Stimulated activated CD4-positive, alpha-beta T cell treated with anti-CD3 and anti-CD28 coated beads, Interleukin-1b, Interleukin-23, amount 100 ng/mL, for 24 hours (primary cell): ENCODE measurements around the gene CCDC142.

Experiments used
- DNase-seq, 4 experiments: peaks; one replicate each; pipeline ENCODE4 v3.0.0-alpha.2; 2020; ENCODE audit warnings: low read depth in 4 of 4, low spot score in 1 of 4

The CCDC142 gene

GRCh38 chr2:74482801-74483674 lies at the start of gene CCDC142, which contains the start of gene TTC31:
Gene CCDC142 (minus strand): TSS chr2:74482998. CDS start chr2:74482837, 161 bp downstream.
Gene TTC31 (plus strand): TSS chr2:74483081. CDS start chr2:74483096, 15 bp downstream.
- peak; percentile 81 to 91 (median 84) for DNase-seq

GRCh38 chr2:74532222-74532621 lies 49.4 kb upstream of the CCDC142 start:
- no peak for DNase-seq

- DNase-seq = no peak
These were observed 48.9 kb upstream of the CCDC142 start for GRCh38 chr2:74531666-74532065.

GRCh38 chr2:74530239-74531187 lies 47.7 kb upstream of the CCDC142 start:
- DNase-seq = peak in 1 of 4 experiments; percentile 41

- DNase-seq = peak; percentile 66 to 94 (median 80)
These were observed 46.8 kb upstream of the CCDC142 start, which contains the start of the genes AUP1 and HTRA2 for GRCh38 chr2:74529357-74530238. Gene AUP1 (minus strand): TSS chr2:74529706. CDS start chr2:74529629, 77 bp downstream. Gene HTRA2 (plus strand): TSS chr2:74529933. CDS start chr2:74530007, 74 bp downstream.

- peak in 1 of 4 experiments; percentile 22 for DNase-seq
These were observed 46.0 kb upstream of the CCDC142 start for GRCh38 chr2:74528600-74529356.

- no peak for DNase-seq
These were observed 44.9 kb upstream of the CCDC142 start for GRCh38 chr2:74527741-74528140.

- no peak for DNase-seq
These were observed 43.9 kb upstream of the CCDC142 start for GRCh38 chr2:74526649-74527230.

- no peak for DNase-seq
These were observed 43.2 kb upstream of the CCDC142 start, which contains the start of gene DQX1 for GRCh38 chr2:74525717-74526648. Gene DQX1 (minus strand): TSS chr2:74526231. CDS start chr2:74525729, 502 bp downstream.

- DNase-seq = no peak
These were observed 42.3 kb upstream of the CCDC142 start for GRCh38 chr2:74524955-74525716.

- no peak for DNase-seq
These were observed 41.2 kb upstream of the CCDC142 start for GRCh38 chr2:74524005-74524404.

GRCh38 chr2:74522516-74522915 lies 39.7 kb upstream of the CCDC142 start:
- DNase-seq = no peak

GRCh38 chr2:74516650-74517049 lies 33.9 kb upstream of the CCDC142 start:
- DNase-seq = no peak

GRCh38 chr2:74515981-74516633 lies 33.3 kb upstream of the CCDC142 start:
- DNase-seq = peak in 2 of 4 experiments; percentile 66 to 72

- no peak for DNase-seq
These were observed 32.6 kb upstream of the CCDC142 start for GRCh38 chr2:74515271-74515980.
